Measurements from ENCODE around the gene LTO1.

The LTO1 gene

DNA sequence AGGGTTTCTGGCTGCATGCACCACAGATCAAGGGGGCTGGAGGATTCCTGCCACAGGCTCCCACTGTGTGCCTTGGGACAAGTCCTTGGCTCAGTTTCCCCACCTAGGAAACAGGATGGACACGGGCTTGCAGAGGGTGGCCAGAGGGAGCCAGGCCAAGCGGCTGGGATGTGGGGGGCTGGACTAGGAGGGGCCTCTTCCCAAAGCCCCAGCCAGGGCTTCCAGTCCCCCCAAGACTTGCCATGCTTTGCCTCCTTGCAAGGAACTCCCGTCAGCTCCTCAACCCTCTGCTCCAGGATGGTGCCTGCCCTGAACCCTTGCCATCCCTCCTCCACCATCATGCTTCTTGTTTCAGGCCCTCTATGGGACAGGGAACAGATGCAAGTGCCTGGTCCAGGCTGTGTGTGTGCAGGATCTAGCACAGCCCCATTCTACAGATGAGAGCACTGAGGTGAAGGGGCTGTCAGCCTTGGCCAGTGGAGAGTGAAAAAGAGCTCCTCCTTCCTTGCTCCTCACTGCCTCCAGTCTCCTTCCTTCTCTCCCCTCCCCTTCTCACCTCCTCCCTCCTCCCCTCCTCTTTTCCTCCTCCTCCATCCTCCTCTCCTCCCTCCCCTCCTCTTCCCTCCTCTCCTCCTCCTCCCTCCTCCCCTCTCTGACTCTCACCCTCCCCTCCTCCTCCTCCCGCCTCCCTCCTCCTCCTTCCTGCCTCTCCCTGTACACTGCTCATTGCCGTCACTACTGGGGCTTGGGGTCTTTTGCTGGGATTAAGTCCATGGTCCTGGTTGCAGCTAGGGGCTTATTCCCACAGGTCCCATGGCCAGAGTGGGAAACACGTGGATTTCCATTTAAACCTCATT is 42.0 kb upstream of the LTO1 start:
- no peak for DNase-seq (ENCODE audit: low read depth)
- no peak overlapping the region for H3K4me3 ChIP-seq (ENCODE audit: low read depth, low read length)
- TF ChIP-seq, protein P1, sequence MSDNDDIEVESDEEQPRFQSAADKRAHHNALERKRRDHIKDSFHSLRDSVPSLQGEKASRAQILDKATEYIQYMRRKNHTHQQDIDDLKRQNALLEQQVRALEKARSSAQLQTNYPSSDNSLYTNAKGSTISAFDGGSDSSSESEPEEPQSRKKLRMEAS (IDR thresholded peaks at IDR 0.05; ENCODE audit: low read depth, low read length), result 0 out of 2 replicates have a peak, but pooled peaks have one; percentile 14
- TF ChIP-seq, protein P2, sequence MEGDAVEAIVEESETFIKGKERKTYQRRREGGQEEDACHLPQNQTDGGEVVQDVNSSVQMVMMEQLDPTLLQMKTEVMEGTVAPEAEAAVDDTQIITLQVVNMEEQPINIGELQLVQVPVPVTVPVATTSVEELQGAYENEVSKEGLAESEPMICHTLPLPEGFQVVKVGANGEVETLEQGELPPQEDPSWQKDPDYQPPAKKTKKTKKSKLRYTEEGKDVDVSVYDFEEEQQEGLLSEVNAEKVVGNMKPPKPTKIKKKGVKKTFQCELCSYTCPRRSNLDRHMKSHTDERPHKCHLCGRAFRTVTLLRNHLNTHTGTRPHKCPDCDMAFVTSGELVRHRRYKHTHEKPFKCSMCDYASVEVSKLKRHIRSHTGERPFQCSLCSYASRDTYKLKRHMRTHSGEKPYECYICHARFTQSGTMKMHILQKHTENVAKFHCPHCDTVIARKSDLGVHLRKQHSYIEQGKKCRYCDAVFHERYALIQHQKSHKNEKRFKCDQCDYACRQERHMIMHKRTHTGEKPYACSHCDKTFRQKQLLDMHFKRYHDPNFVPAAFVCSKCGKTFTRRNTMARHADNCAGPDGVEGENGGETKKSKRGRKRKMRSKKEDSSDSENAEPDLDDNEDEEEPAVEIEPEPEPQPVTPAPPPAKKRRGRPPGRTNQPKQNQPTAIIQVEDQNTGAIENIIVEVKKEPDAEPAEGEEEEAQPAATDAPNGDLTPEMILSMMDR (IDR thresholded peaks at IDR 0.05; ENCODE audit: low read depth, low read length), result no peak

DNA sequence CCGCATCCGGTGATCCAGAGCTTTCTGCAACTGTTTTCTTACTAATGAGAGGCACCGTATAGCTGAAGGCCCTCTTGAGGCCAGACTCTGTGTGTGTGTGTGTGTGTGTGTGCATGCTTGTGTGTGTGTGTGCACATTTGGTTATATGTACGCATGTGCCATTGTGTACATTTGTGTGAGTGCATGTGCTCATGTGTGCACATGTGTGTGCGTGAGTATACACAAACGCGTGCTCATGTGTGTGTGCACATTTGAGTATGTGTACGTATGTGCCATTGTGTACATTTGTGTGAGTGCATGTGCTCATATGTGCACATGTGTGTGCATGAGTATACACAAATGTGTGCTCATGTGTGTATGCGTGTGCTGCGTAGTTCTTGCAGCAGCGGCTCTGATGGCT is 40.9 kb upstream of the LTO1 start:
- no peak for DNase-seq (ENCODE audit: low read depth)
- no peak overlapping the region for H3K4me3 ChIP-seq (ENCODE audit: low read depth, low read length)
- no peak for TF ChIP-seq MYC (IDR thresholded peaks at IDR 0.05; ENCODE audit: low read depth, low read length)
- TF ChIP-seq POLR2A (IDR thresholded peaks at IDR 0.05; ENCODE audit: extremely low read depth, insufficient read length), result no peak
- TF ChIP-seq, protein P2 (IDR thresholded peaks at IDR 0.05; ENCODE audit: low read depth, low read length), result no peak
- TF ChIP-seq, protein P1 (IDR thresholded peaks at IDR 0.05; ENCODE audit: low read depth, low read length), result peak; percentile 35; the same call in 1 of the 2 replicates

DNA sequence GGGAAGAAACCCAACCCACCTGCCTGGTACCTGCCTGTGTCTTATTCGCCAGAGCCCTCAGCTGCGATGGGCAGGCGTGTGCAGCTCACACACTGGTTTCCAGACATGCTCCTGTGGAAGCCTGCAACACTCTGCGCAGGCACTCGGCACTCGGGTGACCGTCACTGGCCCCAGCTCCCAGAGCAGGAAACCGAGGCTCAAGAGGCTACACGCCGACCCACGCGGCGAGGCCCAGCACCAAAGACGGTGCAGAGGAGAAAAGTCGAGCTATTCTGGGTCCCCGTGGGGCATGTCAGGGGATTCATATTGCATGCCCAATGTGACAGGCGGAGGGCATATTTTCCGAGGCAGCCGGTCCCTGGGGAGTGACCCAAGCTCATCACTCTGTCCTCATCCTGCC is 40.3 kb upstream of the LTO1 start:
- no peak for DNase-seq (ENCODE audit: low read depth)
- H3K4me3 ChIP-seq (ENCODE audit: low read depth, low read length), result no peak overlapping the region
- TF ChIP-seq POLR2A (IDR thresholded peaks at IDR 0.05; ENCODE audit: extremely low read depth, insufficient read length), result no peak
- TF ChIP-seq, protein P1 (IDR thresholded peaks at IDR 0.05; ENCODE audit: low read depth, low read length), result no peak
- TF ChIP-seq MYC (IDR thresholded peaks at IDR 0.05; ENCODE audit: low read depth, low read length), result no peak
- TF ChIP-seq, protein P2 (IDR thresholded peaks at IDR 0.05; ENCODE audit: low read depth, low read length), result no peak

DNA sequence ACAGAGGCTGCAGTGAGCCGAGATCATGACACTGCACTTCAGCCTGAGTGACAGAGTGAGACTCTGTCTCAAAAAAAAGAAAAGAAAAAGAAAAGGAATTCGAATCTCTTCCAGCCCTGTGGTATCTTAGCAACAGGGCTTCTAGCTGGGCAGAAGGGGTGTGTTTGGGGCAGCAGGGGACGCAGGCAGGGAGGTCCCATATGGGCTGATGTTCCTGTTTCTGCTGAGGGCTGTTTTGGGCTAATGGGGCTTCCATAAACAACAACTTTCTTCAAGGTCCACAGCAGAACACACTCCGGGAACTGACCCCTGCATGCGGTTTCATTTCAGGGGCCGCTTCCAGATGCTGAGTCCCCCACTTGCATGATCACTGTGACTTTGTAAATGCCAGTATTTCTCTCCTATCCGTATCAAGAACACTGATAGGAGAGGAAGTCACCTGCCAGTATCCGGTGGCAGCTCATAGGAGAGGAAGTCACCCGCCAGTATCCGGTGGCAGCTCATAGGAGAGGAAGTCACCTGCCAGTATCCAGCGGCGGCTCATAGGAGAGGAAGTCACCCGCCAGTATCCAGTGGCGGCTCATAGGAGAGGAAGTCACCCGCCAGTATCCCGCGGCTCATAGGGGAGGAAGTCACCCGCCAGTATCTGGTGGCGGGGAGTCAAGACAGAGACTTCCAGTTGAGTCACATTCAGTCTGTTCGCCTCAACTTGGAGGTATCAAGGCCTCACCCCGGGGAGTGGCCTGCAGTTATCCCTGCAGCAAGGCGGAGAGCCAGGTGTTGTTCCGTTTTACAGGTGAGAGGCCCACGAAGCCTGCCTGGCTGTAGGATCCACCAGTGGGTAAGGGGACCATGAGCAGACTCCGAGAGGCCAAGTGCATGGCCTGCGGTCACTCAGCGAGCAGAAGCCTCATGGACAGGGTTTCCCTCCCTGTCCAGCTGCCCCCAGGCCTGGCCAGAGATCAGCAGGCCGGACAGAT is 37.0 kb upstream of the LTO1 start:
- TF ChIP-seq, protein P1 (IDR thresholded peaks at IDR 0.05; ENCODE audit: low read depth, low read length), result no peak
- TF ChIP-seq, protein P2 (IDR thresholded peaks at IDR 0.05; ENCODE audit: low read depth, low read length), result no peak
- no peak for TF ChIP-seq POLR2A (IDR thresholded peaks at IDR 0.05; ENCODE audit: extremely low read depth, insufficient read length)
- TF ChIP-seq MYC (IDR thresholded peaks at IDR 0.05; ENCODE audit: low read depth, low read length), result no peak
- DNase-seq (ENCODE audit: low read depth), result peak; percentile 78
- H3K4me3 ChIP-seq (ENCODE audit: low read depth, low read length), result no peak overlapping the region

DNA sequence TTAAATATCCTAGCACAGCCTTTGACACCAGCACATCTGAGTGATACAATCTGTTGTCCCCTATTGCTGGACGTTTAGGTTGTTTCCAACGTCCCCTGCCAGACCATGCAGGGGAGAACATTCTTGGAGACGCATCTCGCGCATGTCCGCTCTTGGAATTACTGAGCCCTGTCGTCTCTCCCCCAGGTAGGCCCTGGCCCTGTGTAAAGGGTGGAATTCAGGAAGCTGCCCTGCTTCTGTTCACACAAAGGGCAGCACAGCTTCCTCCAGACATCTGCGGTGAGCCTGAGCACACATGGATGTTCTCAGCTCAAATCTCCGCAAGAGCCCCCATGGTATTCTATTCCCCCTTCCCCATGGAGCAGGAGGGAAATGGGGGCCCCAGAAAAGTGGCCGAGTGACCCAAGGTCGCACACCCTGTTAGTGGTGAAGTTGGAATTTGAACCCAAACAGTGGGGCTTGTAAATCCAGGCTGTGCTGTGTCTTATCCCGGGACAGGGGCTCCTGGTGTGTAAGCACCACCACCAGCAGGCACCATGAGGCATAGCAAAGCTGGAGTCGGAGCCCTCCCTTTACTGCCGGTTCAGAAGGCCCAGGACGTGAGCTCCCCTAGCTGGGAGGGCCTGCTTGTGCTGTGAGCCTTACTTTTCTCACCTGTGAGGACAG is 33.7 kb upstream of the LTO1 start:
- H3K4me3 ChIP-seq (ENCODE audit: low read depth, low read length), result no peak overlapping the region
- no peak for DNase-seq (ENCODE audit: low read depth)
- TF ChIP-seq, protein P1 (IDR thresholded peaks at IDR 0.05; ENCODE audit: low read depth, low read length), result no peak
